Vagina (tissue), 2 donors: ENCODE data around the gene STIM1.

Source experiments
- CTCF ChIP-seq, 3 experiments: fragments of 450-650 bp in 2 of 3; fragments of 200-600 bp in 1 of 3; sonication (generic) in 1 of 3; IDR thresholded peaks; one replicate each; pipeline ENCODE4 v1.5.1; 2017 to 2019; ENCODE audit warnings: antibody characterized with exemption in 3 of 3, mild to moderate bottlenecking in 2 of 3, moderate library complexity in 2 of 3
- POLR2A ChIP-seq, 2 donors: fragments of 450-650 bp; IDR thresholded peaks; one replicate each; pipeline ENCODE4 v1.6.1; 2017; ENCODE audit warnings: antibody characterized with exemption in 2 of 2, mild to moderate bottlenecking in 2 of 2, moderate library complexity in 2 of 2

- no peak for TF ChIP-seq CTCF (IDR thresholded peaks at IDR 0.05)
- no peak for TF ChIP-seq POLR2A (IDR thresholded peaks at IDR 0.05)
Measured at GRCh38 chr11:3833449-3833848, 22.0 kb upstream of the STIM1 start.
